Right lobe of liver (tissue), 4 donors: ENCODE results near the gene DPP6.

ENCODE experiments used
- CTCF ChIP-seq, 4 donors: fragments of 200-600 bp in 3 of 4; fragments of 450-650 bp in 1 of 4; IDR thresholded peaks; one replicate each; pipeline versions ENCODE4 v1.5.1 to v1.8.0; 2016 to 2022; ENCODE audit warnings: antibody characterized with exemption in 4 of 4, mild to moderate bottlenecking in 2 of 4
- POLR2A ChIP-seq: fragments of 450-650 bp; IDR thresholded peaks from one replicate; pipeline ENCODE4 v1.6.1; 2017; ENCODE audit warnings: antibody characterized with exemption, mild to moderate bottlenecking
- donor health status: DM: no; HTN: no; CAD: no.
- donor health status: DM: no; HTN: no; CAD: no.
- donor health status: DM: no; HTN: yes; CAD: no.

DNA sequence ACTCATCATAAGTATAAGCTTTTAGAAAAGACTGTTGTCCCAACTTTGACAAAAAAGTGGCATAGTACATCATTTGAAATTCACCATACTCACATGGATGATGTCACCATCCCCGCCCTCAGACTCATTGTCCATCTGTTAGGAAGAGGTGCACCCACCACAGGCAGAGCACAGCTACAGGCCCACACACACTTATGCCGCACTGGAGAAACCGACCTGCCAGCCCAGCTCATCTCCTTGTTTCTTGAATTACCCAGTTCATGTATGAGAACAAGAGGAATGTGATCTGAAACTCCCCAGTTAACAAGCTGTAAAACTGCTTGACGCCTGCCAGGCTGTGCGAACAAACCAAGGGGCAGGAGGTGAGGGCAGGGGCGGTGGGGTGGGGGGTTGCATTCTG lies 312.0 kb downstream of the DPP6 start:
- TF ChIP-seq CTCF (IDR thresholded peaks at IDR 0.05) (no peak), POLR2A (no peak)
